ENCODE results near the gene CEP85L. TPM values are rescaled to one million over a fixed set of nuclear protein-coding genes. Genes with fewer than 3 reads are reported as not detected.

CEP85L gene
- total and polyA plus RNA-seq, 3 experiments from 2014 or later, result 28.4 to 32.1 (median 29.1) TPM

- DNase-seq, result no peak
- Histone ChIP-seq H3K27ac (ENCODE audit: low read depth, low read length) (no peak overlapping the region), H3K27me3 (ENCODE audit: insufficient read depth, low read length, poor library complexity, severe bottlenecking) (no peaks in the 10 kb centered on the region), H3K9me3 (ENCODE audit: low read length) (no peaks in the 10 kb centered on the region), H3K4me3 (ENCODE audit: low read length) (no peak overlapping the region), H3K4me1 (ENCODE audit: insufficient read depth, low read length) (peaks cover 16% of the 10 kb centered on the region), H3K36me3 (ENCODE audit: insufficient read depth, low read length) (no peaks in the 10 kb centered on the region)
- Mint-ChIP-seq H3K9me3 (peaks cover 0 to 5% (median 1%) of the 10 kb centered on the region in 5 donors), H3K27me3 (peaks cover 0 to 3% of the 10 kb centered on the region in 2 donors), H3K36me3 (peaks cover 24 to 39% (median 24%) of the 10 kb centered on the region in 3 donors), H3K4me1 (peaks cover 49 to 85% (median 79%) of the 10 kb centered on the region in 3 donors), H3K27ac (no peak overlapping the region), H3K4me3 (no peak overlapping the region)
- POLR2A ChIA-PET, result no interaction called here
- CTCF ChIA-PET, result interaction anchor here (0.6 kb wide), 1 partner anchor 46 kb away, joined by 3 read pairs; no protein-coding TSS in a partner anchor
Measured at GRCh38 chr6:118611334-118611733, 40.1 kb downstream of the CEP85L start.

GRCh38 chr6:118606858-118607257 is 44.5 kb downstream of the CEP85L start:
- Histone ChIP-seq H3K4me1 (ENCODE audit: insufficient read depth, low read length) (peaks cover 17% of the 10 kb centered on the region), H3K4me3 (ENCODE audit: low read length) (no peak overlapping the region), H3K27me3 (ENCODE audit: insufficient read depth, low read length, poor library complexity, severe bottlenecking) (no peaks in the 10 kb centered on the region), H3K9me3 (ENCODE audit: low read length) (no peaks in the 10 kb centered on the region), H3K27ac (ENCODE audit: low read depth, low read length) (no peak overlapping the region), H3K36me3 (ENCODE audit: insufficient read depth, low read length) (no peaks in the 10 kb centered on the region)
- Mint-ChIP-seq H3K27ac (peak overlapping the region in 2 of 8 donors; percentile 58 to 80), H3K36me3 (peaks cover 28 to 40% (median 30%) of the 10 kb centered on the region in 3 donors), H3K4me3 (no peak overlapping the region), H3K27me3 (no peaks in the 10 kb centered on the region), H3K9me3 (peaks cover 0 to 2% (median under 1%) of the 10 kb centered on the region in 5 donors), H3K4me1 (peaks cover 40 to 68% (median 68%) of the 10 kb centered on the region in 3 donors)
- CTCF ChIA-PET, result interaction anchor here (1.0 to 1.2 kb wide), 2 partner anchors 10 to 12 kb away, joined by 3 to 4 read pairs; no protein-coding TSS in a partner anchor
- DNase-seq, result no peak
- POLR2A ChIA-PET, result no interaction called here

GRCh38 chr6:118606268-118606667 is 45.1 kb downstream of the CEP85L start:
- no peaks in the 10 kb centered on the region for H3K27me3 ChIP-seq (ENCODE audit: insufficient read depth, low read length, poor library complexity, severe bottlenecking)
- Mint-ChIP-seq H3K27me3 (no peaks in the 10 kb centered on the region), H3K4me3 (no peak overlapping the region), H3K4me1 (peaks cover 39 to 68% (median 63%) of the 10 kb centered on the region in 3 donors), H3K9me3 (peaks cover 0 to 1% (median 0%) of the 10 kb centered on the region in 5 donors), H3K27ac (no peak overlapping the region), H3K36me3 (peaks cover 24 to 42% (median 28%) of the 10 kb centered on the region in 3 donors)
- H3K9me3 ChIP-seq (ENCODE audit: low read length), result no peaks in the 10 kb centered on the region
- peaks cover 17% of the 10 kb centered on the region for H3K4me1 ChIP-seq (ENCODE audit: insufficient read depth, low read length)
- POLR2A ChIA-PET, result interaction anchor here (0.7 kb wide), 2 partner anchors 10 to 58 kb away, joined by 4 to 7 read pairs; no protein-coding TSS in a partner anchor
- no peak for DNase-seq
- H3K36me3 ChIP-seq (ENCODE audit: insufficient read depth, low read length), result no peaks in the 10 kb centered on the region
- H3K4me3 ChIP-seq (ENCODE audit: low read length), result no peak overlapping the region
- CTCF ChIA-PET, result interaction anchor here (1.0 to 1.2 kb wide), 2 partner anchors 11 to 12 kb away, joined by 3 to 4 read pairs; no protein-coding TSS in a partner anchor
- H3K27ac ChIP-seq (ENCODE audit: low read depth, low read length), result no peak overlapping the region

GRCh38 chr6:118603372-118603771 is 48.0 kb downstream of the CEP85L start:
- Mint-ChIP-seq H3K9me3 (no peaks in the 10 kb centered on the region), H3K27ac (peak overlapping the region in 1 of 8 donors; percentile 4), H3K27me3 (no peaks in the 10 kb centered on the region), H3K4me1 (peaks cover 29 to 61% (median 50%) of the 10 kb centered on the region in 3 donors), H3K36me3 (peaks cover 14 to 38% (median 22%) of the 10 kb centered on the region in 3 donors), H3K4me3 (no peak overlapping the region)
- Histone ChIP-seq H3K27me3 (ENCODE audit: insufficient read depth, low read length, poor library complexity, severe bottlenecking) (no peaks in the 10 kb centered on the region), H3K36me3 (ENCODE audit: insufficient read depth, low read length) (no peaks in the 10 kb centered on the region), H3K4me1 (ENCODE audit: insufficient read depth, low read length) (peaks cover 8% of the 10 kb centered on the region), H3K4me3 (ENCODE audit: low read length) (no peak overlapping the region), H3K9me3 (ENCODE audit: low read length) (no peaks in the 10 kb centered on the region), H3K27ac (ENCODE audit: low read depth, low read length) (no peak overlapping the region)
- no peak for DNase-seq
- POLR2A ChIA-PET, result no interaction called here
- CTCF ChIA-PET, result interaction anchor here (2.4 kb wide), 1 partner anchor 25 kb away, joined by 7 read pairs; no protein-coding TSS in a partner anchor

GRCh38 chr6:118602300-118602699 is 49.1 kb downstream of the CEP85L start:
- Histone ChIP-seq H3K4me1 (ENCODE audit: insufficient read depth, low read length) (peaks cover 8% of the 10 kb centered on the region), H3K27me3 (ENCODE audit: insufficient read depth, low read length, poor library complexity, severe bottlenecking) (no peaks in the 10 kb centered on the region), H3K36me3 (ENCODE audit: insufficient read depth, low read length) (no peaks in the 10 kb centered on the region), H3K4me3 (ENCODE audit: low read length) (no peak overlapping the region), H3K9me3 (ENCODE audit: low read length) (no peaks in the 10 kb centered on the region), H3K27ac (ENCODE audit: low read depth, low read length) (no peak overlapping the region)
- H3K27me3 Mint-ChIP-seq, result no peaks in the 10 kb centered on the region
- no peak overlapping the region for H3K4me3 Mint-ChIP-seq
- no peaks in the 10 kb centered on the region for H3K9me3 Mint-ChIP-seq
- H3K36me3 Mint-ChIP-seq, result peaks cover 14 to 36% (median 25%) of the 10 kb centered on the region in 3 donors
- DNase-seq, result no peak
- CTCF ChIA-PET, result interaction anchor here (2.4 kb wide), 1 partner anchor 23 kb away, joined by 7 read pairs; no protein-coding TSS in a partner anchor
- H3K4me1 Mint-ChIP-seq, result peaks cover 32 to 60% (median 53%) of the 10 kb centered on the region in 3 donors
- POLR2A ChIA-PET, result no interaction called here
- peak overlapping the region in 1 of 8 donors; percentile 48 for H3K27ac Mint-ChIP-seq

GRCh38 chr6:118598324-118598723 is 53.1 kb downstream of the CEP85L start:
- Mint-ChIP-seq H3K9me3 (peaks cover 0 to 3% (median 0%) of the 10 kb centered on the region in 5 donors), H3K27me3 (no peaks in the 10 kb centered on the region), H3K4me1 (peaks cover 34 to 66% (median 47%) of the 10 kb centered on the region in 3 donors), H3K27ac (peak overlapping the region in 3 of 8 donors; percentile 4 to 73 (median 59)), H3K36me3 (peaks cover 2 to 28% (median 14%) of the 10 kb centered on the region in 3 donors), H3K4me3 (no peak overlapping the region)
- H3K36me3 ChIP-seq (ENCODE audit: insufficient read depth, low read length), result no peaks in the 10 kb centered on the region
- H3K4me3 ChIP-seq (ENCODE audit: low read length), result no peak overlapping the region
- no peaks in the 10 kb centered on the region for H3K27me3 ChIP-seq (ENCODE audit: insufficient read depth, low read length, poor library complexity, severe bottlenecking)
- no peaks in the 10 kb centered on the region for H3K4me1 ChIP-seq (ENCODE audit: insufficient read depth, low read length)
- ChIA-PET POLR2A (no interaction called here), CTCF (interaction anchor here (0.9 to 1.3 kb wide), 2 partner anchors 18 to 509 kb away, joined by 3 read pairs; no protein-coding TSS in a partner anchor)
- DNase-seq, result no peak
- H3K27ac ChIP-seq (ENCODE audit: low read depth, low read length), result no peak overlapping the region
- no peaks in the 10 kb centered on the region for H3K9me3 ChIP-seq (ENCODE audit: low read length)

GRCh38 chr6:118597636-118598035 is 53.8 kb downstream of the CEP85L start:
- H3K27me3 Mint-ChIP-seq, result no peaks in the 10 kb centered on the region
- H3K4me1 Mint-ChIP-seq, result peaks cover 41 to 72% (median 53%) of the 10 kb centered on the region in 3 donors
- Histone ChIP-seq H3K27ac (ENCODE audit: low read depth, low read length) (no peak overlapping the region), H3K4me3 (ENCODE audit: low read length) (no peak overlapping the region), H3K9me3 (ENCODE audit: low read length) (no peaks in the 10 kb centered on the region), H3K27me3 (ENCODE audit: insufficient read depth, low read length, poor library complexity, severe bottlenecking) (no peaks in the 10 kb centered on the region), H3K4me1 (ENCODE audit: insufficient read depth, low read length) (no peaks in the 10 kb centered on the region), H3K36me3 (ENCODE audit: insufficient read depth, low read length) (no peaks in the 10 kb centered on the region)
- ChIA-PET POLR2A (interaction anchor here (0.5 kb wide), 1 partner anchor 474 kb away, joined by 4 read pairs; no protein-coding TSS in a partner anchor), CTCF (interaction anchor here (0.8 to 1.3 kb wide), 3 partner anchors 17 to 510 kb away, joined by 3 read pairs; no protein-coding TSS in a partner anchor)
- H3K9me3 Mint-ChIP-seq, result peaks cover 0 to 3% (median 0%) of the 10 kb centered on the region in 5 donors
- DNase-seq, result no peak
- no peak overlapping the region for H3K4me3 Mint-ChIP-seq
- peak overlapping the region in 1 of 8 donors; percentile 19 for H3K27ac Mint-ChIP-seq
- H3K36me3 Mint-ChIP-seq, result peaks cover 0 to 25% (median 12%) of the 10 kb centered on the region in 3 donors

GRCh38 chr6:118596774-118597320 is 54.5 kb downstream of the CEP85L start:
- peaks cover 0 to 3% (median 0%) of the 10 kb centered on the region in 5 donors for H3K9me3 Mint-ChIP-seq
- Histone ChIP-seq H3K27ac (ENCODE audit: low read depth, low read length) (no peak overlapping the region), H3K36me3 (ENCODE audit: insufficient read depth, low read length) (no peaks in the 10 kb centered on the region), H3K4me1 (ENCODE audit: insufficient read depth, low read length) (no peaks in the 10 kb centered on the region), H3K9me3 (ENCODE audit: low read length) (no peaks in the 10 kb centered on the region), H3K27me3 (ENCODE audit: insufficient read depth, low read length, poor library complexity, severe bottlenecking) (no peaks in the 10 kb centered on the region), H3K4me3 (ENCODE audit: low read length) (no peak overlapping the region)
- ChIA-PET CTCF (no interaction called here), POLR2A (no interaction called here)
- no peak for DNase-seq
- H3K4me1 Mint-ChIP-seq, result peaks cover 42 to 69% (median 53%) of the 10 kb centered on the region in 3 donors
- no peaks in the 10 kb centered on the region for H3K27me3 Mint-ChIP-seq
- H3K4me3 Mint-ChIP-seq, result no peak overlapping the region
- peaks cover 0 to 20% (median 8%) of the 10 kb centered on the region in 3 donors for H3K36me3 Mint-ChIP-seq
- peak overlapping the region in 5 of 8 donors; percentile 4 to 87 (median 33) for H3K27ac Mint-ChIP-seq

Data from CD8-positive, alpha-beta memory T cell (primary cell).